Loucy (cell line): ENCODE measurements around the gene KNG1.

ENCODE experiments used
- CTCF ChIP-seq: fragments of 200-600 bp; sonication (generic); conservative IDR thresholded peaks from 2 replicates; pipeline ENCODE4 v1.5.1; 2014; ENCODE audit warnings: mild to moderate bottlenecking, antibody characterized with exemption, low read length
- EZH2phosphoT487 ChIP-seq: fragments of 200-600 bp; IDR thresholded peaks from 2 replicates; pipeline ENCODE4 v1.6.1; 2018; ENCODE audit warnings: antibody characterized with exemption, mild to moderate bottlenecking, moderate library complexity, borderline replicate concordance

GRCh38 chr3:186696522-186696921, 20.6 kb upstream of the KNG1 start:
- TF ChIP-seq CTCF: no peak
- no peak for TF ChIP-seq EZH2phosphoT487
